GM18868 (cell line): ENCODE measurements around the gene SPATA7.

ENCODE experiments used
- ATAC-seq: cut with Tn5 transposase; IDR thresholded peaks from one replicate; pipeline ENCODE4 v1.9.1; 2021; ENCODE audit warnings: mild to moderate bottlenecking, moderate library complexity; ENCODE audit not compliant: unreplicated experiment

Gene SPATA7

GRCh38 chr14:88411039-88411438, 25.6 kb downstream of the SPATA7 start:
- no peak for ATAC-seq

GRCh38 chr14:88417594-88417993, 32.1 kb downstream of the SPATA7 start:
- ATAC-seq = no peak

GRCh38 chr14:88420187-88420586, 34.7 kb downstream of the SPATA7 start:
- no peak for ATAC-seq

- ATAC-seq = no peak
Measured at GRCh38 chr14:88421286-88421685, 35.8 kb downstream of the SPATA7 start.

- no peak for ATAC-seq
Measured at GRCh38 chr14:88422047-88422446, 36.6 kb downstream of the SPATA7 start.

GRCh38 chr14:88422919-88423650, 37.6 kb downstream of the SPATA7 start:
- ATAC-seq = no peak

- no peak for ATAC-seq
Measured at GRCh38 chr14:88424573-88424972, 39.1 kb downstream of the SPATA7 start.

GRCh38 chr14:88426271-88426670, 40.8 kb downstream of the SPATA7 start:
- no peak for ATAC-seq

- ATAC-seq = no peak
Measured at GRCh38 chr14:88430976-88431375, 45.5 kb downstream of the SPATA7 start.

- no peak for ATAC-seq
Measured at GRCh38 chr14:88437658-88438057, 52.2 kb downstream of the SPATA7 start.

GRCh38 chr14:88439088-88439487, 53.6 kb downstream of the SPATA7 start:
- ATAC-seq = no peak

GRCh38 chr14:88452231-88452630, 66.8 kb downstream of the SPATA7 start:
- ATAC-seq = no peak

- ATAC-seq = no peak
Measured at GRCh38 chr14:88454886-88455285, 69.4 kb downstream of the SPATA7 start.

GRCh38 chr14:88463318-88463717, 77.9 kb downstream of the SPATA7 start:
- peak; percentile 84 for ATAC-seq

GRCh38 chr14:88468406-88468805, 82.9 kb downstream of the SPATA7 start:
- no peak for ATAC-seq

GRCh38 chr14:88470542-88471440, 85.3 kb downstream of the SPATA7 start:
- ATAC-seq = no peak

GRCh38 chr14:88473791-88474190, 88.3 kb downstream of the SPATA7 start:
- no peak for ATAC-seq

- ATAC-seq = no peak
Measured at GRCh38 chr14:88476214-88476774, 90.8 kb downstream of the SPATA7 start.

- ATAC-seq = no peak
Measured at GRCh38 chr14:88476825-88477224, 91.4 kb downstream of the SPATA7 start.

GRCh38 chr14:88477513-88478250, 92.2 kb downstream of the SPATA7 start:
- ATAC-seq = no peak

- ATAC-seq = no peak
Measured at GRCh38 chr14:88478931-88479330, 93.5 kb downstream of the SPATA7 start.
